HG03064 (cell line): ENCODE measurements around the gene SH2D4B.

Source experiments
- ATAC-seq: cut with Tn5 transposase; IDR thresholded peaks from one replicate; pipeline ENCODE4 v1.9.1; 2021; ENCODE audit warnings: low read depth; ENCODE audit not compliant: unreplicated experiment

Gene SH2D4B

GRCh38 chr10:80622153-80622552 lies 84.5 kb downstream of the SH2D4B start:
- ATAC-seq = no peak

DNA sequence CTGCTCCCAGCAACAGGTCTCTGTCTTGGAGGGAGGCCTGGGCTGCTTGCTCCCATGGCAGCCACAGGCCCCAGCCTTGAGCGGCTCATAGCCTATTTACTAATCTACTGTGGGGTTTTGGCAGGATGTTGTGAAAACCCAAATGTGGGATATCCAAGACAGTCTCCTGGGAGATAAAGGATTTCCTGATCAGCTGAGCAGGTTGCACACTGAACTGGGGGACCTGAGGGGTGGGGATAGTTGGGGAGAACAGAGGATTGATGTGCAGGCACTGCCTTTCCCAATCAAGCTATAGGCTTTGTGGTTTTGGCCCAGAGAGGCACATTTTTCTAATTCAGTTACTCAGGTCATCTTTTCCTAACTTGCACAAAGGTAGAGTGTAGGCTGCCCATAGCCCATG lies 92.6 kb downstream of the SH2D4B start:
- no peak for ATAC-seq

DNA sequence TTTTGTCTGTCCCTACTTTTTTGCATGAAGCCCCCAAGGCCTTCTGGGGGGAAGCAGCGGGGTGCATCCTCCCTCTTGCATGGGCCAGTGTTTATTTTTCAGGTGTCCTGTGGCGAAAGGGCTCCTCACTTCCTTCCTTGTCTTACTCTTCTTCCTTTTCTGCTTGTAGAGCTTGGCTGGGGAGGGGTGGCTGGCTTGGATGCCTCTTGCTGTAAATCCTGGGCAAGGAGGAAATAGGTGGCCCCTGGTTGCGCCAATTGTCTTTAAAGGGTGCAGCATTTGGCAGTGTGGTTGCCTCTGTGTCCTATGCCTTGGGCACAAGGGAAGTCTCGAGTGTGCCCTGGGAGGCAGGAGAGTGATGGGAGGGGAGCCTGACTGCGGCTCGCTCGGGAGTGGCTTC lies 95.0 kb downstream of the SH2D4B start:
- no peak for ATAC-seq

GRCh38 chr10:80633383-80633860 lies 95.7 kb downstream of the SH2D4B start:
- no peak for ATAC-seq

DNA sequence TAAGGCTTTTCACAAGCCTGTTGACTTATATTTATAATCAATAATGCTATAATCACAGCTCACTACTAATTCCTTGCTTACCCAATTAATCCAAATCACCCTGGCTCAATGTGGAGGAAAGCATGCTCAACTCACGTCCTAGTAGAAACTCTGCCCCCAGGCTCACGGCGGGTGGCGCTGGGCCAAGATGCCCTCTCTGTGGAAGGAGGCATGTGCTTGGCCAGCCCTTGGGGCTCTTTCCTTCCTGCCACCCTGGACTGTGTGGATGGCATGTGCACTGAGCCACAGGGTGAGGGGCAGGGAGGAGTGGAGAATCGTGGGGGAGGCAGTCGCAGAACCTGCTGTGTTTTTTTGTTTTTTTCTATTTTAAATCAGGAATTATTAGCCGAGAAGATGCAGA lies 96.2 kb downstream of the SH2D4B start:
- ATAC-seq = no peak

DNA sequence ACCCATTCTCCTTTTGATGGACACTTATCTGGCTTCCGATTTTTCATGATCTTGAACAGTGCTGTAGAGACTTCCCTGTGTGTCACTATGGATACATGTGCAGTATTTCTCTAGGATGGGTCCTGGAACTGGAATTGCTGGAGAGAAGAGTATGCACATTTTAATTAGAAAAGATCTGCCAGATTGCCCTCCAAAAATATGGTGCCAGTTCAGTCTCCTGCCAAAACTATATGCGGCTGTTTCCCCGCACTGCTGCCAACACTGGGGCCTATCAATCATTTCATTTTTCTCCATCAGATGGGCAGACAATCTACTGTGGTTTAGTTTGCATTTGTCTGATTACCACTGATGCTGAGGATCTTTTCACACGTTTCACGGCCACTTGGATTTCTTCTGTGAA lies 105.0 kb downstream of the SH2D4B start:
- ATAC-seq = no peak

DNA sequence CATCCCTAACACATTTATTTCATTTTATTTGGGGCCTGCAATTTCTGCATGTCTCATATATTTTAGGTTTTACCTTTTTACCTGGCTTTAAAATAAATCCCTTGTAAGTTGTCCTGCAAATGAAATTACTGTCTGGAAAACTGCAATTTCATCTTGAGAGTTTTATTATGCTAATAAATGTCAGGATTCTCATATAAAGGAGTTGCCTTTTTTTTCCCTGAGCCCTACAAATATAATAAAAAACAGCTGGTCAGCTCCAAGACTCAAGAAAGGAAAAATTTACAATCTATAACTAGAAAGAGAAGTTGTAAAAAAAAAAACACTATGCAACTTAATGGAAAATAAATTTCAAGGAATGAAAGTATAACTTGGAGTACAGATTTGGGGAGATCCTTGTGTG lies 108.7 kb downstream of the SH2D4B start:
- ATAC-seq = no peak

DNA sequence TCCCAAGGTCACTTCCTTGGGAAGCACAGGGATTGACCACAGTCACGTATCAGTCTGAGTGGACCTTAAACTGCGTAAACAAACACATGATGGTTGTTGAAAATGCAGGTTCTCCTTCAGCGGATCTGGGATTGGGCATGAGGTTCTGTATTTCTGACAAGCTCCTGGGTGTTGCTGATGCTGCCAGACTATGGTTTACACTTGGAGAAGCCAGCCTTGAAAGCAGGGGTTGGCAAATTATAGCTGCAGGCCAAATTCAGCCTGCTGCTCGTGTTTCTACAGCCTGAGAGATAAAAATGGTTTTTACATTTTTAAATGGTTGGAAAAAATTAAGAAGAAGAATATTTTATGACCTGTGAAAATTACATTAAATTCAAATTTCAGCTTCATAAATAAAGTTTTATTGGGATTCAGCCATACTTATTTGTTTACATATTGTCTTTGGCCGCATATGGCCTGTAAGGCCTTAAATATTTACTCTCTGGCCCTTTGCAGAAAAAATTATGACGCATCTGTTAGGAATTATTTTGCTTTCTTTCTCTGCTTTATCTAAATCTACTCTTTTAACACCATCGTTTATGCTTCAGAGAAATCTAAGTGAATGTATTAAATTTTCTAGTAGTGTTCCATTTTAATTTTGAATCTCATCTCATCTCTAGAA lies 109.6 kb downstream of the SH2D4B start:
- ATAC-seq = no peak

- ATAC-seq = no peak
These were observed 110.4 kb downstream of the SH2D4B start for GRCh38 chr10:80648106-80648505.

- ATAC-seq = no peak
These were observed 111.5 kb downstream of the SH2D4B start for GRCh38 chr10:80649183-80649582.

DNA sequence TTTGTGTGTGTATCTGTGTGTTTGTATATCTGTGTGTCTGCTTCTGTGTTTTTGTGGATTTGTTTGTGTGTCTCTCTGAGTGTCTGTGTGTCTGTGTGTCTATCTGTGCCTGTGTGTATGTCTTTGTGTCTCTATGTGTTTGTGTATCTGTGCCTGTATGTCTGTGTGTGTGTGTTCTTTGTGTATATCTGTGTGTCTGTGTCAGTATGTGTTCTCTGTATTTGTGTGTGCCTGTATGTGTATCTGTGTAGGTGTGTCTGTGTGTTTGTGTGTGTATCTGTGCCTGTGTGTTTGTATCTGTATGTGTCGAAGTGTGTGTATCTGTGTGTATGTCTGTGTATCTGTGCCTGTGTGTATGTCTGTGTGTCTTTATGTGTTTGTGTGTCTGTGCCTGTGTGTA lies 118.2 kb downstream of the SH2D4B start:
- ATAC-seq = no peak

- ATAC-seq = no peak
These were observed 120.4 kb downstream of the SH2D4B start for GRCh38 chr10:80658068-80658467.

- ATAC-seq = no peak
These were observed 121.6 kb downstream of the SH2D4B start for GRCh38 chr10:80659289-80659688.

GRCh38 chr10:80660266-80660665 lies 122.6 kb downstream of the SH2D4B start:
- no peak for ATAC-seq

DNA sequence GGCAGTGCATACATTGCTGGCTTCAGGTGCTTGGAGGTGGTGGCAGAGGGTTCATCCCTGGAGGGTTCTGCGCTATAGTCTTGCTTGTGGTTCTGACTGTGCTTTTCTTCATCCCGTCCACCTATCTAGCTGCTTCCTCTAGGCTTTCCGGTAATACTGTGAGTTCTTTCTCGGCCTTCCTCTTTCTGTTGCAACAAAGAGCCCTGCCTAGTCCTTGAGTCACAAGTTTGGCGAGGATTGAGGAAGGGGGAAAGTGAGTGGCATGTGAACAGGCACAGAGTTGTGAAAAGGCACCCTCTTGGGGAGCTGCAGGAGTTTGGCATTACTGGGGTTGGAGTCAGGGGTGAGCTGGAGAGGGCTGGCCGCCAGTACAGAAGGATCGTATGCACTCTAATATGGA lies 123.0 kb downstream of the SH2D4B start:
- no peak for ATAC-seq

- ATAC-seq = no peak
These were observed 123.8 kb downstream of the SH2D4B start for GRCh38 chr10:80661526-80661925.

DNA sequence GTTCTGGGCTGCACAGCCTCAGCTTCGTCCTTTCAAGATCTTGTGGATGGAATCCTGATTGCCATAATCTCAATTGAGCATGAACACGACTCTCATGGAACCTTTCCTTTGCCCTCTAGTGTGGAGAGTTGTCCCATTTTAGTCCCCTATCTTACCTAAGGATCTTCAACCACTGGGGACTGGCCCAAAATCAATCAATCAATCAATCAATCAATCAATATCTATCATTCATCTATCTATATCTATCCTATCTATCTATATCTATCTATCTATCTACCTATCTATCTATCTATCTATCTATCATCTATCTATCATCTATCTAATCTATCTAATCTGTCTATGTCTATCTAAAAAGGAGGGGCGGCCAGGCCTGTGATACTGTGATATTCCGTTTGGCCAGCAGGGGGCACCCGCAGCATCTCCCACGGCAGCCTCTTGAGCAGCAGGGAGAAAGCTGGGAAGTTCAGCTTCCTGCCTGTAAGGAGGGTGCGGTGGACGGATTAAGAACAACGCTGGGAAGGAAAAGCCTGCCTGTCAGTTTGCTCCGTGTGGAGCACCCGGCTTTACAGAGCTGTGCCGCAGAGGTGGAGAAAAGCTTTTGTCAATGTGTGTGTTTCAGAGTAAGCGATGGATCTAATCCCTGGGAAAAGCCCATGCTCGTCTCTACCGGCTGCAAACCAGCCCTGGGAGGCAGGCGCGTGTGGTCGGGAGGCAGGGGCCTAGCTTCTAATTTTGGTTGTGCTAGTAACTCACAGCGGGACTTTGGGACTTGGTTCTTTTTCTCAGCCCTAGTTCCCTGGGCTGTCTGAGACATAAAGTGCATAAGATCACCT lies 124.9 kb downstream of the SH2D4B start:
- peak; percentile 73 for ATAC-seq

- ATAC-seq = peak; percentile 56
These were observed 126.5 kb downstream of the SH2D4B start for GRCh38 chr10:80664071-80664680.

DNA sequence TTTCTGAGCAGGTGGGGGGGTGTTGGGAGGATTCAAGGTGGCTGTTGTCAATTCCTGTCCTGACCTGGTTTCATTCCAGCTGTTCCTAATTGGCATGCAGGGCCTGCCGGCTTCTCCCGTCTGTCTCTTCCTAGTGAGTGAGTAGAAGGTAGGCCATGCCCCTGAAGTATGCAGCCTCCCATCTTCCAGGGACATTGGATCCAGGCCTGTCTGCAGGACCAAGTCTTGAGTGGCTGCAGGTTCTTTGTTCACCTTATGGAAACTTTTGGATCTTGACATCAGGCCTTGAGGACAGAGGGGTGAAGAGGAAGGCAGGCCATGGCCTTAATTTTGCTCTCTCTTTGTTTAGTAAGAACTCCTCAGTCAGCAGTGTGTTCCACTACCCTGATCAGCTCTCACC lies 131.8 kb downstream of the SH2D4B start:
- ATAC-seq = no peak

- ATAC-seq = no peak
These were observed 133.1 kb downstream of the SH2D4B start for GRCh38 chr10:80670774-80671173.

DNA sequence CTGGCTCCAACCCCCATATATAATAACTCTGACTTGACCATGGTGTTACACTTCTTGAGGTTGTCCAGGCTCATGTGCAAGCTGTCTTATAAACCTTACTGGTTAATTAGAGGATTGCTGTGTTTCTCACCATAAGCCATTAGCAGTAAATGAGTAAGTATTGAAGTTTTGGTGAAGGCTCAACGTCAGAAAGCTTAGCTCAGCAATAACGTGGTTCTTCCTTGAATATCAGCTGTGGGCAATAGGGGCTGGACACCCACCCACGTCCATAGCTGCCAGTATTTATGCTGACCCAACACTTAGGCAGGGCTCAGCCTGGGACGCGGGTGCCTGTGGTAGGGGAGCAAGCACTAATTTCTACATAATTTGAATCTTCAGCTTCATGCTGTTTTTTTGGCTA lies 134.1 kb downstream of the SH2D4B start:
- ATAC-seq = no peak

GRCh38 chr10:80672613-80673012 lies 134.9 kb downstream of the SH2D4B start:
- no peak for ATAC-seq
